GM12878 (cell line): Measurements from ENCODE around the gene SNAPIN. TPM values are rescaled to one million over a fixed set of nuclear protein-coding genes. Genes with fewer than 3 reads are reported as not detected.

Experiments
- ATAC-seq: fragments of 200-7000 bp; cut with Tn5 transposase; 3 replicates; pipeline ENCODE4 v1.9.1; 2020; ENCODE audit warnings: mild to moderate bottlenecking, moderate library complexity
- BruUV-seq: library from RNA; stranded (reverse); fragments of 400-500 nt; replicated peaks from 2 replicates; lab custom pipeline; 2021; lab: Mats Ljungman, UMichigan
- CTCF ChIA-PET: fragments of 300-600 bp; sonication (Branson Sonifier 250); formaldehyde crosslinking; extraction: SDS; loops from one replicate; lab custom pipeline; 2021; ENCODE audit warnings: inconsistent platforms; lab: Yijun Ruan, JAX
- POLR2A ChIA-PET: fragments of 350-600 bp; formaldehyde crosslinking; extraction: SDS; loops from one replicate; lab custom pipeline; 2021; ENCODE audit warnings: inconsistent platforms; lab: Charles Lee
- RAD21 ChIA-PET: fragments of 300-600 bp; sonication (Branson Sonifier 250); formaldehyde crosslinking; loops from one replicate; lab custom pipeline; 2023; ENCODE audit warnings: antibody characterized with exemption; ENCODE audit not compliant: unreplicated experiment; lab: Charles Lee
- SMC1A ChIA-PET: fragments of 300-600 bp; sonication (Branson Sonifier 250); formaldehyde crosslinking; loops from one replicate; lab custom pipeline; 2023; ENCODE audit not compliant: unreplicated experiment, uncharacterized antibody; lab: Charles Lee
- DNase-seq: peaks from one replicate; pipeline ENCODE4 v3.0.0-alpha.2; 2011; ENCODE audit warnings: low read depth, low spot score
- FAIRE-seq: peaks from 3 replicates; lab custom pipeline; 2011; peaks lifted over from hg19 to GRCh38; lab: Jason Lieb, UNC
- H2AFZ ChIP-seq: 2 replicates; pipeline ENCODE4 v1.6.0; 2011; ENCODE audit warnings: low read depth, low read length, control low read depth; ENCODE audit not compliant: control insufficient read depth
- H3K27ac ChIP-seq: 2 replicates; pipeline ENCODE4 v1.5.1; 2011; ENCODE audit warnings: control low read depth; ENCODE audit not compliant: control insufficient read depth, insufficient read depth
- H3K27me3 ChIP-seq, 2 experiments: replicated peaks in 1 of 2; 2 replicates each; pipeline versions ENCODE4 v1.6.0 to v1.6.1; 2011; ENCODE audit warnings: low read length in 1 of 2; ENCODE audit not compliant: control insufficient read depth in 2 of 2, insufficient read depth in 2 of 2
- H3K36me3 ChIP-seq, 2 experiments: 2 replicates each; pipeline ENCODE4 v1.5.1; 2011; ENCODE audit warnings: low read length in 1 of 2; ENCODE audit not compliant: control insufficient read depth in 2 of 2, insufficient read depth in 2 of 2
- H3K4me1 ChIP-seq: 2 replicates; pipeline ENCODE4 v1.6.1; 2011; ENCODE audit warnings: mild to moderate bottlenecking, low read length, moderate library complexity, mixed read lengths; ENCODE audit not compliant: control insufficient read depth, insufficient read depth
- H3K4me2 ChIP-seq: 2 replicates; pipeline ENCODE4 v1.6.0; 2011; ENCODE audit warnings: control low read depth; ENCODE audit not compliant: control insufficient read depth, insufficient read depth
- H3K4me3 ChIP-seq: fragments of 200-600 bp; sonication (generic); 2 replicates; pipeline ENCODE4 v1.5.1; 2016
- H3K79me2 ChIP-seq: 2 replicates; pipeline ENCODE4 v1.6.0; 2011; ENCODE audit warnings: low read length; ENCODE audit not compliant: control insufficient read depth, insufficient read depth
- H3K9ac ChIP-seq: 2 replicates; pipeline ENCODE4 v1.8.0; 2011; ENCODE audit warnings: low read length, control low read depth, mixed read lengths; ENCODE audit not compliant: control insufficient read depth, insufficient read depth
- H3K9me3 ChIP-seq: replicated peaks from 3 replicates; pipeline ENCODE4 v1.5.1; 2011; ENCODE audit warnings: mild to moderate bottlenecking, low read length; ENCODE audit not compliant: control insufficient read depth, insufficient read depth
- H4K20me1 ChIP-seq: 2 replicates; pipeline ENCODE4 v1.6.0; 2011; ENCODE audit not compliant: control insufficient read depth, insufficient read depth
- CBX3 ChIP-seq: fragments of 200-600 bp; sonication (generic); IDR thresholded peaks from 2 replicates; pipeline ENCODE4 v1.6.1; 2016; ENCODE audit warnings: low read depth, borderline replicate concordance
- EED ChIP-seq: sonication (generic); IDR thresholded peaks from 2 replicates; pipeline ENCODE4 v1.6.1; 2016; ENCODE audit warnings: antibody characterized with exemption, low read depth
- HCFC1 ChIP-seq: fragments of 150-350 bp; IDR thresholded peaks from 2 replicates; pipeline ENCODE4 v1.6.1; 2014; ENCODE audit warnings: low read length
- IKZF1 ChIP-seq: fragments of 450-650 bp; conservative IDR thresholded peaks from 2 replicates; pipeline ENCODE4 v1.6.1; 2017; ENCODE audit warnings: antibody characterized with exemption, mild to moderate bottlenecking
- IRF4 ChIP-seq: IDR thresholded peaks from 2 replicates; pipeline ENCODE4 v1.6.1; 2011; ENCODE audit warnings: low read depth, low read length
- JUND ChIP-seq: IDR thresholded peaks from 2 replicates; pipeline ENCODE4 v1.6.1; 2012; ENCODE audit warnings: low read depth, mild to moderate bottlenecking, low read length, improper control_type of control experiment, moderate library complexity
- NR2C2 ChIP-seq: IDR thresholded peaks from 2 replicates; pipeline ENCODE4 v1.6.1; 2011; ENCODE audit warnings: borderline replicate concordance, low read depth; ENCODE audit not compliant: control insufficient read depth, insufficient read length
- PRDM15 ChIP-seq: fragments of 450-650 bp; formaldehyde crosslinking; IDR thresholded peaks from 2 replicates; pipeline ENCODE4 v1.4.0; 2020; ENCODE audit warnings: mild to moderate bottlenecking, moderate library complexity
- SMARCA5 ChIP-seq: fragments of 450-650 bp; IDR thresholded peaks from 2 replicates; pipeline ENCODE4 v1.6.1; 2017; ENCODE audit warnings: mild to moderate bottlenecking
- SP1 ChIP-seq: IDR thresholded peaks from one replicate; pipeline ENCODE4 v1.6.1; 2011; ENCODE audit warnings: low read depth, low read length
- ZBTB11 ChIP-seq: fragments of 450-650 bp; formaldehyde crosslinking; IDR thresholded peaks from 2 replicates; pipeline ENCODE4 v1.5.0; 2022; ENCODE audit warnings: mild to moderate bottlenecking, missing genetic modification characterization
- ZBTB4 ChIP-seq: fragments of 450-650 bp; formaldehyde crosslinking; IDR thresholded peaks from 2 replicates; pipeline ENCODE4 v1.4.0; 2022; ENCODE audit warnings: mild to moderate bottlenecking, moderate library complexity
- WGBS: methylation state at CpG from one replicate; pipeline ENCODE4 v1.1.6; 2016; ENCODE audit warnings: low lambda C conversion rate; ENCODE audit not compliant: insufficient replicate concordance, insufficient coverage; ENCODE audit errors: missing lambda C conversion rate; 5-methylcytosine and 5-hydroxymethylcytosine counted together
- in situ Hi-C: fragments of 300-500 bp; cut with MboI; formaldehyde crosslinking; loops from 9 replicates; pipeline ENCODE4 v1.14.3; 2018; ENCODE audit warnings: mixed read lengths
- intact Hi-C: fragments of 100-400 bp; cut with micrococcal nuclease; formaldehyde crosslinking; loops from one replicate; pipeline ENCODE4 v1.14.2; 2022; ENCODE audit not compliant: unreplicated experiment
- polyA plus RNA-seq, 11 experiments: library from polyadenylated mRNA; depleted of rRNA in 4 of 11; unstranded in 6 of 11; stranded (reverse) in 5 of 11; fragments of >200 nt; fragmentation: Nextera tagmentation in 4 of 11; fragmentation: Illumina TruSeq in 1 of 11; extraction: Ambion mirVana in 4 of 11; extraction: Trizol in 1 of 11; gene quantifications; 1 replicate in 1 of 11; 2 replicates in 10 of 11; pipeline versions ENCODE4 v1.2.1 to v1.2.3, GENCODE V29; 2011 to 2016; ENCODE audit warnings: inconsistent platforms in 2 of 11, missing spikeins in 2 of 11, low read depth in 1 of 11
- total RNA-seq, 4 experiments: library from RNA; depleted of rRNA in 3 of 4; stranded (reverse); fragments of >200 nt in 3 of 4; fragmentation: Illumina TruSeq in 1 of 4; extraction: Trizol in 1 of 4; gene quantifications; 2 replicates each; pipeline versions ENCODE4 v1.2.1 to v1.2.3, GENCODE V29; 2013 to 2021

SNAPIN gene
- total and polyA plus RNA-seq, 10 of the 15 experiments (the other 5 are each of a cell fraction or from before 2014, with no cell fraction given) = 12.4 to 78.1 (median 38.6) TPM

GRCh38 chr1:153614189-153614900 is 44.2 kb upstream of the SNAPIN start:
- H3K9me3 ChIP-seq = no peaks in the 10 kb centered on the region
- TF ChIP-seq CBX3 (no peak), IKZF1 (no peak), NR2C2 (no peak), JUND (no peak), ZBTB11 (CRISPR knock-in tag) (no peak), IRF4 (no peak), ZBTB4 (CRISPR knock-in tag) (no peak), SMARCA5 (no peak), SP1 (no peak), HCFC1 (no peak), PRDM15 (CRISPR knock-in tag) (no peak), EED (no peak)
- TF ChIP-seq, all 136 proteins: peak for 0
- no TSS peak for BruUV-seq
- H3K9ac ChIP-seq = no peak overlapping the region
- SMC1A ChIA-PET = interaction anchor here (1.0 to 2.1 kb wide), 6 partner anchors 16 to 104 kb away, joined by 3 to 12 read pairs (median 4); partner anchors contain the start of gene CHTOP
- CTCF ChIA-PET = interaction anchor here (1.2 to 7.8 kb wide), 7 partner anchors 9 to 119 kb away, joined by 3 to 106 read pairs (median 6); partner anchors contain the start of genes S100A1 and S100A13
- no peak overlapping the region for H3K27ac ChIP-seq
- no peak overlapping the region for H2AFZ ChIP-seq
- H3K27me3 ChIP-seq = no peaks in the 10 kb centered on the region
- RAD21 ChIA-PET = interaction anchor here (2.8 to 6.2 kb wide), 2 partner anchors 16 to 43 kb away, joined by 14 to 60 read pairs; no protein-coding TSS in a partner anchor
- H3K4me2 ChIP-seq = no peak overlapping the region
- H3K36me3 ChIP-seq = no peaks in the 10 kb centered on the region
- no peaks in the 10 kb centered on the region for H4K20me1 ChIP-seq
- intact Hi-C loops = no loop called here
- POLR2A ChIA-PET = interaction anchor here (0.6 to 1.7 kb wide), 5 partner anchors 8 to 75 kb away, joined by 3 to 5 read pairs (median 4); no protein-coding TSS in a partner anchor
- in situ Hi-C loops = no loop called here
- H3K4me3 ChIP-seq = no peak overlapping the region
- no peaks in the 10 kb centered on the region for H3K79me2 ChIP-seq
- H3K4me1 ChIP-seq = peaks cover 14% of the 10 kb centered on the region
- no peak for FAIRE-seq
- no peak for ATAC-seq
- WGBS = 32% methylated on average over 2 of the region's 2 CpGs
- no peak for DNase-seq
